GM18951 (cell line): Measurements from ENCODE around the gene RAB6B.

ENCODE experiments used
- POLR2A ChIP-seq: IDR thresholded peaks from 4 replicates; pipeline ENCODE4 v1.6.1; 2011; ENCODE audit warnings: mild to moderate bottlenecking; ENCODE audit not compliant: insufficient read length, insufficient read depth; ENCODE audit errors: extremely low read depth
- in situ Hi-C: fragments of 300-500 bp; cut with MboI; formaldehyde crosslinking; loops from one replicate; pipeline ENCODE4 v1.12.0; 2022; ENCODE audit warnings: low sequenced_read_pairs, mixed read lengths, inconsistent platforms; ENCODE audit not compliant: unreplicated experiment

Gene RAB6B

GRCh38 chr3:133935843-133936769, 40.4 kb upstream of the RAB6B start:
- TF ChIP-seq POLR2A, result no peak
- in situ Hi-C loops, result loop anchor here (10.0 kb wide), 1 partner anchor 279 kb away; no protein-coding TSS in a partner anchor

GRCh38 chr3:133934996-133935842, 39.5 kb upstream of the RAB6B start:
- in situ Hi-C loops, result loop anchor here (10.0 kb wide), 1 partner anchor 280 kb away; no protein-coding TSS in a partner anchor
- no peak for TF ChIP-seq POLR2A

GRCh38 chr3:133934073-133934970, 38.6 kb upstream of the RAB6B start:
- TF ChIP-seq POLR2A, result no peak
- in situ Hi-C loops, result loop anchor here (10.0 kb wide), 1 partner anchor 280 kb away; no protein-coding TSS in a partner anchor

GRCh38 chr3:133933097-133934024, 37.7 kb upstream of the RAB6B start:
- in situ Hi-C loops, result loop anchor here (10.0 kb wide), 1 partner anchor 281 kb away; no protein-coding TSS in a partner anchor
- TF ChIP-seq POLR2A, result no peak

GRCh38 chr3:133932009-133932408, 36.3 kb upstream of the RAB6B start:
- TF ChIP-seq POLR2A, result no peak
- in situ Hi-C loops, result loop anchor here (10.0 kb wide), 1 partner anchor 283 kb away; no protein-coding TSS in a partner anchor

- TF ChIP-seq POLR2A, result no peak
- in situ Hi-C loops, result loop anchor here (10.0 kb wide), 1 partner anchor 284 kb away; no protein-coding TSS in a partner anchor
These were observed 35.4 kb upstream of the RAB6B start for GRCh38 chr3:133931084-133931483.

- in situ Hi-C loops, result loop anchor here (10.0 kb wide), 1 partner anchor 284 kb away; no protein-coding TSS in a partner anchor
- TF ChIP-seq POLR2A, result no peak
These were observed 34.8 kb upstream of the RAB6B start for GRCh38 chr3:133930341-133930933.

GRCh38 chr3:133928903-133929607, 33.4 kb upstream of the RAB6B start:
- no peak for TF ChIP-seq POLR2A
- in situ Hi-C loops, result no loop called here

- in situ Hi-C loops, result no loop called here
- TF ChIP-seq POLR2A, result no peak
These were observed 32.6 kb upstream of the RAB6B start for GRCh38 chr3:133928136-133928893.

- no peak for TF ChIP-seq POLR2A
- in situ Hi-C loops, result no loop called here
These were observed 31.9 kb upstream of the RAB6B start for GRCh38 chr3:133927540-133928066.
